Calu3 (cell line): ENCODE measurements around the gene THEMIS. TPM values are rescaled to one million over a fixed set of nuclear protein-coding genes. Genes with fewer than 3 reads are reported as not detected.

ENCODE experiments used
- BruUV-seq: library from RNA; stranded (reverse); fragments of 400-500 nt; replicated peaks from 2 replicates; lab custom pipeline; 2021; lab: Mats Ljungman, UMichigan
- CTCF ChIA-PET: fragments of 300-600 bp; sonication (Branson Sonifier 250); formaldehyde crosslinking; loops from one replicate; lab custom pipeline; 2022; ENCODE audit warnings: antibody characterized with exemption; lab: Charles Lee
- DNase-seq: peaks from one replicate; pipeline ENCODE4 v3.0.0; 2022
- H3K27ac Mint-ChIP-seq: one replicate; pipeline ENCODE4 v1.8.0; 2022; ENCODE audit warnings: mixed read lengths; ENCODE audit not compliant: unreplicated experiment
- H3K27me3 Mint-ChIP-seq: one replicate; pipeline ENCODE4 v1.8.0; 2022; ENCODE audit warnings: mixed read lengths; ENCODE audit not compliant: unreplicated experiment
- H3K36me3 Mint-ChIP-seq: one replicate; pipeline ENCODE4 v1.8.0; 2022; ENCODE audit warnings: mild to moderate bottlenecking, moderate library complexity, mixed read lengths; ENCODE audit not compliant: insufficient read depth, unreplicated experiment
- H3K4me1 Mint-ChIP-seq: one replicate; pipeline ENCODE4 v1.8.0; 2022; ENCODE audit warnings: mild to moderate bottlenecking, low read depth, mixed read lengths; ENCODE audit not compliant: unreplicated experiment
- H3K4me3 Mint-ChIP-seq: one replicate; pipeline ENCODE4 v1.8.0; 2022; ENCODE audit warnings: mild to moderate bottlenecking, low read depth, moderate library complexity, mixed read lengths; ENCODE audit not compliant: unreplicated experiment
- H3K9me3 Mint-ChIP-seq: one replicate; pipeline ENCODE4 v1.8.0; 2022; ENCODE audit warnings: low read depth, mixed read lengths; ENCODE audit not compliant: unreplicated experiment
- intact Hi-C: fragments of 100-400 bp; cut with micrococcal nuclease; formaldehyde crosslinking; loops from one replicate; pipeline ENCODE4 v1.10.0; 2022; ENCODE audit not compliant: unreplicated experiment
- total RNA-seq: library from RNA; stranded (reverse); gene quantifications from 2 replicates; pipeline ENCODE4 v1.2.3, GENCODE V29; 2022
- TF ChIP-seq, protein P1 (sequence below): fragments of 200-600 bp; IDR thresholded peaks from one replicate; pipeline ENCODE4 v1.8.0; 2022; ENCODE audit warnings: antibody characterized with exemption; ENCODE audit not compliant: unreplicated experiment

The THEMIS gene
- total RNA-seq, 1 experiment from 2014 or later: not detected

DNA sequence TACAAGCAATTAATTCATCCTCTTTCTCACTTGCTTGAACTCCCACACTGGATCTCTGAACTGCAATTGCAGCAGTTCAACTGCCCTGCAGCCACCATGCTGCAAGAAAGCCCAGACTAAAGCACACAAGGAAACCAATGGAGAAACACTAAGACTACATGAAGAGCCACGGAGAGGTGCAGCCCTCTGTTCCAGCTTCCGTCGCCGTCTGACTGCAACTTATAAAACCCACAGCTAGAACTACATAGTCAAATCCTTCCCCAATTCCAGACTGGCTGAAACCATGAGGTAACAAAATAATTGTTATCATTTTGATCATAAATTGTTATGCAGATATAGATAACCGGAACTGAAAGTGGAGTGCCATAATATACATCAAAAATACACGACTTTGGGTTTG is 21.1 kb upstream of the THEMIS start:
- intact Hi-C loops: no loop called here
- CTCF ChIA-PET: no interaction called here
- Mint-ChIP-seq H3K36me3 (no peaks in the 10 kb centered on the region), H3K27me3 (no peaks in the 10 kb centered on the region), H3K27ac (no peak overlapping the region), H3K4me1 (peaks cover 12% of the 10 kb centered on the region), H3K9me3 (peaks cover 2% of the 10 kb centered on the region), H3K4me3 (no peak overlapping the region)
- BruUV-seq: no TSS peak
- no peak for DNase-seq
- TF ChIP-seq, protein P1, sequence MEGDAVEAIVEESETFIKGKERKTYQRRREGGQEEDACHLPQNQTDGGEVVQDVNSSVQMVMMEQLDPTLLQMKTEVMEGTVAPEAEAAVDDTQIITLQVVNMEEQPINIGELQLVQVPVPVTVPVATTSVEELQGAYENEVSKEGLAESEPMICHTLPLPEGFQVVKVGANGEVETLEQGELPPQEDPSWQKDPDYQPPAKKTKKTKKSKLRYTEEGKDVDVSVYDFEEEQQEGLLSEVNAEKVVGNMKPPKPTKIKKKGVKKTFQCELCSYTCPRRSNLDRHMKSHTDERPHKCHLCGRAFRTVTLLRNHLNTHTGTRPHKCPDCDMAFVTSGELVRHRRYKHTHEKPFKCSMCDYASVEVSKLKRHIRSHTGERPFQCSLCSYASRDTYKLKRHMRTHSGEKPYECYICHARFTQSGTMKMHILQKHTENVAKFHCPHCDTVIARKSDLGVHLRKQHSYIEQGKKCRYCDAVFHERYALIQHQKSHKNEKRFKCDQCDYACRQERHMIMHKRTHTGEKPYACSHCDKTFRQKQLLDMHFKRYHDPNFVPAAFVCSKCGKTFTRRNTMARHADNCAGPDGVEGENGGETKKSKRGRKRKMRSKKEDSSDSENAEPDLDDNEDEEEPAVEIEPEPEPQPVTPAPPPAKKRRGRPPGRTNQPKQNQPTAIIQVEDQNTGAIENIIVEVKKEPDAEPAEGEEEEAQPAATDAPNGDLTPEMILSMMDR: no peak

DNA sequence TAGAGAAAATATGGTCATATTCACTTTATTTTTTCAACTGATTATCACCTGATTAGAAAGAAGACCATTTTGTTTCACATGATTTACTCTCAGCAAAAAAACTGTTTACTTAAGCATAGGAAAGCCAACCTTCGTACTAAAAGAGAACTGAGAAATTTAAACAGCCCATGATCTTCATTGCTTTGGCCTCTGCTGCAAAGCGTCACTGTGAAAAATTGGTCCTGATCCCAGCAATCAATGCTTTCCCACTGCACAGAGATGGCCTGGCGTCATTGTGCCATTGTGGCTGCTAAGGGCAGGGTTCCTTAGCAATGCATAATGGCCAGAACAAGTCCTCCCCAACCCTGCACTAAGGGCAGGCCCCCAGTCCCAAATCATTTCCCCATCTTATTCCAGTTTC is 19.9 kb upstream of the THEMIS start:
- H3K4me3 Mint-ChIP-seq: no peak overlapping the region
- no peaks in the 10 kb centered on the region for H3K27me3 Mint-ChIP-seq
- CTCF ChIA-PET: no interaction called here
- BruUV-seq: no TSS peak
- peaks cover 2% of the 10 kb centered on the region for H3K9me3 Mint-ChIP-seq
- H3K36me3 Mint-ChIP-seq: no peaks in the 10 kb centered on the region
- TF ChIP-seq, protein P1: no peak
- peaks cover 12% of the 10 kb centered on the region for H3K4me1 Mint-ChIP-seq
- intact Hi-C loops: no loop called here
- no peak overlapping the region for H3K27ac Mint-ChIP-seq
- DNase-seq: no peak

DNA sequence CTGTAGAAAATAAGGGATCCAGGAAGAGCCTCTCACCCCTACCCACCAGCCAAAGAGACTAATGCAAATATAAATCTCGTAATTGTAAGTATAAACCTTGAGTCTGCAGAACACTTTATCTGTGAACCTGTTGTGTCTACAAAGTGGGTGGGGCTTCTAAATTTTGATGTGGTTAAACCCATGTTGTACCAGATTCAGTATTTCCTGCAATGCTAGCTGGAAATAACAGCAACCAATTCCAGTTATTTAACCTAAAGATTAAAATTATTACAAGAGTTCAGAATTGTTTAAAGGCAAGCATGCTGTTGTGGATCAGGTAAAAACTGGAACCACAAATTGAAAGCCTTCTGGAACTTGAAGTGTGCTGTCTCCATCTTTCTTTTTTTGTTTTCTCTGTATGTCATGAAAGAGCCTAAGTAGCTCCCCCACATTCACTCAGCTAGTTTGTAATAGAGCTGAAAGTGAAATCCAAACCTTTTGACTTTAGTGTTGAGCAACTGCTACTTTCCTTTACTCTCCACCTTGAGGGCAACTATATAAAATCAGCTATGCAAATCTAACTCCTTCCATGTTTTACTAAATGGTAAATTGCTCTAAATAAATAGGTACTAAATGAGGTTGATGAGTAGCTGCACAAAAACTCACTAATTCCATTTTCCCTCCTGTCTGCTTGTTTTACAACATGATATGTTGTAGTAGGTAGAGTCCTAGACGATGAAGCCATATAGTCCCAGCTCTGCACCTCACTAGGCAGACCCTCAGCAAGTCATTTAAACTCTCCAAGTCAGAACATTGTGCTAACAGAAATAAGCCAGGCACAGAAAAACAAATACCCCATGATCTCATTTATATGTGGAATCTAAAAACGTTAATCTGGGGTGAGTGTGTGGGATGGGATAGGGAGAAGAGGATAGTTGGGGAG is 17.9 kb upstream of the THEMIS start:
- H3K27me3 Mint-ChIP-seq: no peaks in the 10 kb centered on the region
- no peak overlapping the region for H3K27ac Mint-ChIP-seq
- CTCF ChIA-PET: interaction anchor here (0.9 kb wide), 1 partner anchor 63 kb away, joined by 3 read pairs; no protein-coding TSS in a partner anchor
- DNase-seq: no peak
- no peaks in the 10 kb centered on the region for H3K36me3 Mint-ChIP-seq
- H3K4me1 Mint-ChIP-seq: no peaks in the 10 kb centered on the region
- intact Hi-C loops: no loop called here
- no TSS peak for BruUV-seq
- no peaks in the 10 kb centered on the region for H3K9me3 Mint-ChIP-seq
- TF ChIP-seq, protein P1: no peak
- H3K4me3 Mint-ChIP-seq: no peak overlapping the region

DNA sequence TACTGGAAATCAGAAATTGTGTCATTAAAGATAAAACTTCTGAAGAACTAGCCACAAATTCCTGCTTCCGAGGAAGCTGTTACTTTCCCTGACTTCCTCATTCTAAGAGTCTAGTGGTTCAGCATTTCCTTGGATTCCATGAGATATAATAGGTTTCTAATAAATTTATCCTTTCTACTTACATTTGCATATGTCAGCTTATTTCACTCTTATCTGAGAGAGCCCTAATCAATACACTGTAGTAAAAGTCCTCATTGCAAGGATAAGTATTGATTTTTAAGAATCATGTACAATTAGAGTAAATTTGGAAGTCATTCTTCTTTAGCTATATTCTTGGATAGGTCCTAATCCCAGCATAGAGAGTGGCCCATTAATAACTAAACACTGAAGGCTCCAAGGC is 16.9 kb upstream of the THEMIS start:
- DNase-seq: no peak
- Mint-ChIP-seq H3K36me3 (no peaks in the 10 kb centered on the region), H3K27ac (no peak overlapping the region), H3K4me1 (no peaks in the 10 kb centered on the region), H3K27me3 (no peaks in the 10 kb centered on the region), H3K4me3 (no peak overlapping the region), H3K9me3 (no peaks in the 10 kb centered on the region)
- no TSS peak for BruUV-seq
- CTCF ChIA-PET: no interaction called here
- intact Hi-C loops: no loop called here
- TF ChIP-seq, protein P1: no peak
